Uterus (tissue), 4 donors: ENCODE data around the gene VGF. TPM values are rescaled to one million over a fixed set of nuclear protein-coding genes. Genes with fewer than 3 reads are reported as not detected.

ENCODE experiments used
- DNase-seq, 2 donors: peaks; one replicate each; pipeline ENCODE4 v3.0.0-alpha.2; 2019 to 2020
- H3K27ac ChIP-seq, 2 donors: fragments of 200-600 bp; sonication (generic); 1 replicate in 1 of 2; 2 replicates in 1 of 2; pipeline ENCODE4 v1.5.1; 2016 to 2018
- H3K27me3 ChIP-seq, 2 donors: fragments of 200-600 bp; sonication (generic); one replicate each; pipeline ENCODE4 v1.5.1; 2018 to 2019; ENCODE audit warnings: control low read depth in 1 of 2
- H3K36me3 ChIP-seq, 2 donors: fragments of 200-600 bp; sonication (generic); one replicate each; pipeline ENCODE4 v1.5.1; 2019; ENCODE audit warnings: control low read depth in 1 of 2
- H3K4me1 ChIP-seq, 2 donors: fragments of 200-600 bp; sonication (generic); one replicate each; pipeline ENCODE4 v1.5.1; 2018 to 2019; ENCODE audit warnings: control low read depth in 1 of 2
- H3K4me3 ChIP-seq, 2 donors: fragments of 200-600 bp; sonication (generic); 1 replicate in 1 of 2; 2 replicates in 1 of 2; pipeline ENCODE4 v1.5.1; 2018 to 2019; ENCODE audit warnings: mild to moderate bottlenecking in 1 of 2
- H3K9me3 ChIP-seq, 2 donors: fragments of 200-600 bp; sonication (generic); one replicate each; pipeline ENCODE4 v1.5.1; 2019; ENCODE audit warnings: control low read depth in 1 of 2
- CTCF ChIP-seq, 4 experiments: fragments of 200-600 bp in 2 of 4; fragments of 450-650 bp in 2 of 4; sonication (generic) in 2 of 4; IDR thresholded peaks; one replicate each; pipeline ENCODE4 v1.5.1; 2016 to 2019; ENCODE audit warnings: antibody characterized with exemption in 4 of 4, mild to moderate bottlenecking in 2 of 4, moderate library complexity in 1 of 4
- POLR2A ChIP-seq, 2 donors: fragments of 450-650 bp; IDR thresholded peaks; one replicate each; pipeline ENCODE4 v1.6.1; 2016; ENCODE audit warnings: antibody characterized with exemption in 2 of 2, mild to moderate bottlenecking in 1 of 2, moderate library complexity in 1 of 2
- intact Hi-C: fragments of 100-400 bp; cut with DNase I; formaldehyde crosslinking; loops from one replicate; pipeline ENCODE4 v1.15.1; 2023; ENCODE audit warnings: low total_unique reads
- total RNA-seq, 4 donors: library from RNA; depleted of rRNA in 3 of 4; stranded (reverse); fragments of >200 nt in 3 of 4; gene quantifications; one replicate each; pipeline versions ENCODE4 v1.1.0 to v1.2.4, GENCODE V29; 2014 to 2023
- donor health status: DM: yes; HTN: yes; CAD: no.

Gene VGF
- total RNA-seq, 4 donors from 2014 or later: 0.14 TPM; not detected in 3

DNA sequence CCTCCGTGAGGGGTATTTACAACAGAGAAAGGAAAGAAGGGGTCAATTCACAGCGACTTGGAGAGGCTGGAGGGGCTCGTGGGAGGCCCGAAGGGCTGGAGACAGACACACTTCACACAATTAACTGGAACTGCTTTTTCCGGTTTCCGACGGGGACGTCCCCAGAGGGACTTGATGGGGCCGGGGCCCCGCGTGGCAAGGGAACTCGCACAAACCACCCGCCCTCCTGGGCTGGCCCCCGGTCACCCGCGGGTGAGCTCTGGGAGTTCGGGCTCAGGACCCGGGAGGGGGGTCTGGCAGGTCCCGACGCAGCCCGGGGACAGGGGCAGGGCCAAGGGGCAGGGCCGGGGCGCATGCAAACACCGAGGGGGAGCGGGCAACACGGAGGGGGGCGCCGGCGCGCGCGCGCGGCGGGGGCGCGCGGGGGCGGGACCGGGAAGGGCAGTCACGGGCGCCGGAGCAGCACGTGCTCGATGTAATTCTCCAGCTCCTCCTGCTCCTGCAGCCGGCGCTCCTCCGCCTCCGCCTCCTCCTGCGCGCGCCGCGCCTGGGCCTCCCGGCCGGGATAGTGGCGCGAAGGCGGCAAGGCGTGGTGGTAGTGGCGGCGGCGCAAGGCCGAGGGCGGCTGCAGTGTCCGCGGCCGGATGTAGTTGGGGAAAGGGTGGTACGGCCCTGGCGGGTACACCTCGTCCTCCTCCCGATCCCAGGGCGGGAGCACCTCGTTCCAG lies 2.7 kb downstream of the VGF start:
- Histone ChIP-seq H3K36me3 (no peaks in the 10 kb centered on the region), H3K27me3 (peaks cover 30 to 32% of the 10 kb centered on the region in 2 donors), H3K9me3 (no peaks in the 10 kb centered on the region), H3K27ac (no peak overlapping the region), H3K4me3 (peak overlapping the region in 1 of 2 donors; percentile 36), H3K4me1 (peaks cover 6 to 23% of the 10 kb centered on the region in 2 donors)
- intact Hi-C loops: no loop called here
- DNase-seq: no peak
- TF ChIP-seq POLR2A (IDR thresholded peaks at IDR 0.05) (no peak), CTCF (IDR thresholded peaks at IDR 0.05) (no peak)

DNA sequence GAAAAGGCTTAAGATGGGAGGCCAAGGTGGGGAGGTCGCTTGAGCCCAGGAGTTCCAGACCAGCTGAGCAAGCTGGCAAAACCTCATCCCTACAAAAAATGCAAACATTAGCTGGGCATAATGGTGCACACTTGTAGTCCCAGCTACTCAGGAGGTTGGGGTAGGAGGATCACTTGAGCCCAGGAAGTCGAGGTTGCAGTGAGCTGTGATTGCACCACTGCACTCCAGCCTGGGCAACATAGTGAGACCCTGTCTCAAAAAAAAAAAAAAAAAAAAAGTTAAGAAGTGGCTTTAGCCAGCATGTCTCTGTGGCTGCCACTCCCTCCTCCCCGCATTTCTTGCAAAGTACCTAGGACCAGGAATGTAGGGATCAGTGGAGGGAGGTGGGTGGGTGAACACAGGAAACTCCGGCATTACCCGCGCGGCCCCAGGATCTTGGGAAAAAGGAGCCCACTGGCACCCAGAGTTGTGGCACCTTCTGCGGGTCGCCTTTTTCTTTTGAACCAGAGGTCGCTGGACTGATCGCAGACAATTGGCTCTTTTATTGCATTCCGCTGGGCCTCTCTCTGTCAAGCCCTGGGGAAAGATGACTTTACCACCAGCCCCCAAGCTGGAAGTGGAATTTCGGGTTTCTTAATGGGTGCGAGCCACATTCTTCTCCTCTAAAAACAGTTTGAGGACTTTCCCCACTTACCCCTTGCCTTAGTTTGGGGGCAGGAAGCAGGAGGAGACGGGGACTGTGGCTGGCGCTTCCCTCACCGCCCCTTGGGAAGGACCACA lies 3.5 kb downstream of the VGF start:
- H3K27me3 ChIP-seq: peaks cover 24 to 30% of the 10 kb centered on the region in 2 donors
- intact Hi-C loops: no loop called here
- no peak for DNase-seq
- no peaks in the 10 kb centered on the region for H3K36me3 ChIP-seq
- H3K4me1 ChIP-seq: peaks cover 6 to 23% of the 10 kb centered on the region in 2 donors
- no peak overlapping the region for H3K4me3 ChIP-seq
- no peak for TF ChIP-seq CTCF (IDR thresholded peaks at IDR 0.05)
- no peak for TF ChIP-seq POLR2A (IDR thresholded peaks at IDR 0.05)
- no peak overlapping the region for H3K27ac ChIP-seq
- no peaks in the 10 kb centered on the region for H3K9me3 ChIP-seq

DNA sequence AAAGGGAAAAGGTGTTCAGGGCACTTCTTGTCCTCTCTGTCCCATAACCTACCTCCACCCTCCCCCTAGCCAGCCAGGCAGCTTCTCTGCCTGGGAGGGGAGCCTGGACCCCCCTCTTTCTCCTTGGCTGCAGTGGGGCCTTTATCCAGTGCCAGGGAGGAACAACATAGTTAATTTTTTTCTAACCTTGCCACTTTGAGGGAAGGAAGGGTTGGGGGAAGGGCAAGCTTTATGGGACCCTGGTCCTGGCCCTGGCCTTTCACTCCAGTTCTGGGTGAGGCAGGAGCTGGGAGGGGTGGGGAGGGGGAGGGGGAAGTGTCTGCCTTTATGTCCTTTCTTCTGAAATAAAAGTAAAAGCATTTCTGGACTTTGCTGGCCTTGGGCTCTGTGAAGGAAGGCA lies 4.5 kb downstream of the VGF start:
- H3K27ac ChIP-seq: no peak overlapping the region
- no peaks in the 10 kb centered on the region for H3K36me3 ChIP-seq
- peaks cover 16 to 25% of the 10 kb centered on the region in 2 donors for H3K27me3 ChIP-seq
- no peaks in the 10 kb centered on the region for H3K9me3 ChIP-seq
- intact Hi-C loops: no loop called here
- no peak overlapping the region for H3K4me3 ChIP-seq
- H3K4me1 ChIP-seq: peaks cover 6 to 23% of the 10 kb centered on the region in 2 donors
- no peak for TF ChIP-seq CTCF (IDR thresholded peaks at IDR 0.05)
- no peak for DNase-seq

DNA sequence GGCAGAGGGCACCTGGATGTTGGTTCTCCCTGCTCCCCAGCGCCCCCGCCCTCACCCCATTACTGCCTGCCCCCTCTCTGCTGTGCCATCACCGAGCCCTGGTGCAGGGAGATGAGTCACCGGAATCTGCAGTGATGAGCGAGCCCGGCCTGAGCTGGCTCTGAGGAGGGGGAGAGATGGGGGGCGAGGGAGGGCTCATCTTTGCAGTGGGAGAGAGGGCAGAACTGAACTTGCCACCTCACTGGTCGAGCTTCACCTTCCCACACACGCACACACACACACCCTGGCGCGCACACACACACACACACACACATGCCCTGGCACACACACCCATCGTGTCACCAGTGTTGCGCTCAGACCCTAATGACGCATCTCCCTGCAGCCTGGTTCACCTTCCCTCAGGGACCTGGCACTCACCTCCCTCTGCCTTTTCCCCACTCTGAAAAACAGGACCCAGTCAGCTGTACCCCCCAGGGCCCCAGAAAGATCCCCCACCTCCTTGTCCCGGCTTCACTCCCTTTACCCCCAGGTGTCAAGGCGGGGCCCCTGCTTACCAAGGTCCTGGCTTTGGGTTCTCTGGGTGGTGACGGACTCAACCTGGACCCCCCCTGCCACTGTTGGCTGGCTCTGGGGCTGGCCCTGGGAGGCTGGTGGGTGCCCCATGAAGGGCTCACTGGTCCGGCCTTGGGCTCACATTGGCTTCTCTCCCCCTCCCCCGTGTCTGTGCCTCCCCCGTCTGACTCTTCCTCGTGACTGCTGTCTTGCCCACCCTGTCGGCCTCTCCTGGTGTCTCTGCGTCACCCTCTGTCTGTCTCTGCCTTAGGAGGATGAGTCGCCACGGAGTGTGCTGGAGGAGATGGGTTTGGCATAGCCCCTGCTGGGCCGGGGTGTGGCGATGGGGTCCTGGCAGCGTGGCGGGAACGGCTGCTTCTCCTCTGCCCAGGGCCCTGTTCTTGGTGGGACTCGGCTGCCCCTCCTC lies 5.4 kb downstream of the VGF start:
- no peak for TF ChIP-seq CTCF (IDR thresholded peaks at IDR 0.05)
- no peak for TF ChIP-seq POLR2A (IDR thresholded peaks at IDR 0.05)
- DNase-seq: no peak
- Histone ChIP-seq H3K36me3 (no peaks in the 10 kb centered on the region), H3K4me1 (peaks cover 10 to 28% of the 10 kb centered on the region in 2 donors), H3K4me3 (no peak overlapping the region), H3K27ac (no peak overlapping the region), H3K27me3 (peaks cover 12 to 16% of the 10 kb centered on the region in 2 donors), H3K9me3 (no peaks in the 10 kb centered on the region)
- intact Hi-C loops: no loop called here
